IPS DF 6.9 (cell line): ENCODE results near the gene OVOL3.
"Not testable (repeated sequence)": the region's sequence is repeated elsewhere in the genome, so short reads cannot be mapped to it uniquely, and the experiment has no call there.

Experiments used
- DNase-seq: peaks from one replicate; pipeline ENCODE4 v3.0.0-alpha.2; 2013; ENCODE audit warnings: low read depth, low spot score
- H3K27ac ChIP-seq: one replicate; pipeline ENCODE4 v1.5.1; 2013; ENCODE audit warnings: low read length, control low read depth
- H3K27me3 ChIP-seq: 2 replicates; pipeline ENCODE4 v1.6.1; 2013; ENCODE audit warnings: mild to moderate bottlenecking, low read length; ENCODE audit not compliant: control insufficient read depth, insufficient read depth
- H3K36me3 ChIP-seq: 2 replicates; pipeline ENCODE4 v1.6.1; 2013; ENCODE audit warnings: low read length; ENCODE audit not compliant: control insufficient read depth, insufficient read depth
- H3K4me1 ChIP-seq: 2 replicates; pipeline ENCODE4 v1.6.1; 2013; ENCODE audit warnings: low read length; ENCODE audit not compliant: control insufficient read depth, insufficient read depth
- H3K4me3 ChIP-seq: 2 replicates; pipeline ENCODE4 v1.5.1; 2013; ENCODE audit warnings: mild to moderate bottlenecking, low read length
- H3K9me3 ChIP-seq: 2 replicates; pipeline ENCODE4 v1.6.1; 2013; ENCODE audit warnings: low read length, inconsistent platforms; ENCODE audit not compliant: control insufficient read depth, insufficient read depth
- WGBS: extraction: QIAGEN DNeasy Blood & Tissue Kit; methylation state at CpG from one replicate; pipeline ENCODE4 v1.1.7; 2013; ENCODE audit warnings: mixed read lengths, missing lambda C conversion rate; ENCODE audit not compliant: insufficient read length, insufficient coverage; 5-methylcytosine and 5-hydroxymethylcytosine counted together

OVOL3 gene

GRCh38 chr19:36131221-36131620 is 20.3 kb downstream of the OVOL3 start:
- no CpG with 5 or more reads among the region's 6 CpGs for WGBS
- H3K27ac ChIP-seq: not testable (repeated sequence)

GRCh38 chr19:36134867-36135266 is 23.9 kb downstream of the OVOL3 start:
- not testable (repeated sequence) for H3K9me3 ChIP-seq, H3K36me3 ChIP-seq, H3K27ac ChIP-seq, H3K4me1 ChIP-seq, H3K27me3 ChIP-seq, DNase-seq, H3K4me3 ChIP-seq
- WGBS: no CpG with 5 or more reads among the region's 4 CpGs

More at GRCh38 chr19:36131221-36131620, 20.3 kb downstream of the OVOL3 start:
- H3K4me3 ChIP-seq, H3K9me3 ChIP-seq, DNase-seq, H3K36me3 ChIP-seq, H3K4me1 ChIP-seq, H3K27me3 ChIP-seq: not testable (repeated sequence)

GRCh38 chr19:36136964-36137686 is 26.2 kb downstream of the OVOL3 start:
- DNase-seq: no peak
- Histone ChIP-seq H3K4me3 (no peak overlapping the region), H3K27me3 (no peaks in the 10 kb centered on the region), H3K4me1 (no peaks in the 10 kb centered on the region), H3K9me3 (no peaks in the 10 kb centered on the region), H3K36me3 (no peaks in the 10 kb centered on the region), H3K27ac (no peak overlapping the region)
- WGBS: no CpG with 5 or more reads among the region's 12 CpGs

- DNase-seq: no peak
- H3K36me3 ChIP-seq: peaks cover 3% of the 10 kb centered on the region; the same call in 1 of the 2 replicates
- WGBS: no CpG with 5 or more reads among the region's 7 CpGs
- no peaks in the 10 kb centered on the region for H3K27me3 ChIP-seq
- H3K4me1 ChIP-seq: no peaks in the 10 kb centered on the region
- H3K27ac ChIP-seq: no peak overlapping the region
- peak overlapping the region; percentile 82 for H3K4me3 ChIP-seq
- H3K9me3 ChIP-seq: no peaks in the 10 kb centered on the region
Measured at GRCh38 chr19:36139120-36139472, 28.2 kb downstream of the OVOL3 start.

- peak within 1 kb of the TSS; percentile 82 for H3K4me3 ChIP-seq
- no peak within 1 kb of the TSS for H3K27ac ChIP-seq
- DNase-seq: peak; percentile 98
- no peaks in the 10 kb centered on the region for H3K27me3 ChIP-seq
- H3K9me3 ChIP-seq: no peaks in the 10 kb centered on the region
- peaks cover 5% of the 10 kb centered on the region; the same call in 1 of the 2 replicates for H3K36me3 ChIP-seq
- no CpG with 5 or more reads among the region's 75 CpGs for WGBS
- no peaks in the 10 kb centered on the region for H3K4me1 ChIP-seq
Measured at GRCh38 chr19:36139473-36140303, 28.7 kb downstream of the OVOL3 start, which contains the start of gene CAPNS1. Gene CAPNS1 (plus strand): TSS chr19:36140066. CDS start chr19:36141012, 946 bp downstream.

GRCh38 chr19:36140304-36141038 is 29.5 kb downstream of the OVOL3 start:
- Histone ChIP-seq H3K9me3 (no peaks in the 10 kb centered on the region), H3K27ac (no peak overlapping the region), H3K36me3 (peaks cover 6% of the 10 kb centered on the region), H3K4me3 (peak overlapping the region; percentile 82), H3K27me3 (no peaks in the 10 kb centered on the region), H3K4me1 (no peaks in the 10 kb centered on the region)
- no peak for DNase-seq
- WGBS: no CpG with 5 or more reads among the region's 31 CpGs

- Histone ChIP-seq H3K9me3 (no peaks in the 10 kb centered on the region), H3K27ac (no peak overlapping the region), H3K4me1 (no peaks in the 10 kb centered on the region), H3K4me3 (peak overlapping the region; percentile 82; the same call in 1 of the 2 replicates), H3K36me3 (peaks cover 15% of the 10 kb centered on the region), H3K27me3 (no peaks in the 10 kb centered on the region)
- no CpG with 5 or more reads among the region's 42 CpGs for WGBS
- peak; percentile 87 for DNase-seq
Measured at GRCh38 chr19:36141039-36141927, 30.3 kb downstream of the OVOL3 start.

GRCh38 chr19:36142046-36142445 is 31.1 kb downstream of the OVOL3 start:
- Histone ChIP-seq H3K4me1 (no peaks in the 10 kb centered on the region), H3K36me3 (peaks cover 21% of the 10 kb centered on the region), H3K27me3 (no peaks in the 10 kb centered on the region), H3K27ac (no peak overlapping the region), H3K9me3 (no peaks in the 10 kb centered on the region), H3K4me3 (no peak overlapping the region)
- WGBS: no CpG with 5 or more reads among the region's 14 CpGs
- DNase-seq: no peak

- Histone ChIP-seq H3K9me3 (no peaks in the 10 kb centered on the region), H3K4me3 (no peak overlapping the region), H3K27me3 (no peaks in the 10 kb centered on the region), H3K4me1 (no peaks in the 10 kb centered on the region), H3K27ac (no peak overlapping the region), H3K36me3 (peaks cover 22% of the 10 kb centered on the region)
- DNase-seq: no peak
- WGBS: no CpG with 5 or more reads among the region's 9 CpGs
Measured at GRCh38 chr19:36142496-36142895, 31.6 kb downstream of the OVOL3 start.
